Kidney (tissue), 22 donors: ENCODE data around the gene MVD. TPM values are rescaled to one million over a fixed set of nuclear protein-coding genes. Genes with fewer than 3 reads are reported as not detected.

Experiments
- DNase-seq, 5 donors: peaks; one replicate each; pipeline ENCODE4 v3.0.0-alpha.2; 2013 to 2020
- FAIRE-seq: peaks from 2 replicates; lab custom pipeline; 2012; peaks lifted over from hg19 to GRCh38; lab: Jason Lieb, UNC
- H3K27ac ChIP-seq, 2 donors: one replicate each; pipeline ENCODE4 v1.7.0; 2013; ENCODE audit warnings: low read depth in 2 of 2, low read length in 2 of 2, inconsistent platforms in 1 of 2
- H3K27me3 ChIP-seq: one replicate; pipeline ENCODE4 v1.7.1; 2013; ENCODE audit warnings: low read length, inconsistent platforms; ENCODE audit not compliant: control insufficient read depth, insufficient read depth
- H3K36me3 ChIP-seq, 3 donors: one replicate each; pipeline versions ENCODE4 v1.7.0 to v1.7.1; 2013; ENCODE audit warnings: low read length in 3 of 3, control low read depth in 1 of 3, inconsistent platforms in 1 of 3; ENCODE audit not compliant: insufficient read depth in 3 of 3, control insufficient read depth in 2 of 3
- H3K4me1 ChIP-seq, 3 donors: one replicate each; pipeline versions ENCODE4 v1.7.0 to v1.7.1; 2013; ENCODE audit warnings: low read length in 3 of 3, inconsistent platforms in 1 of 3, low read depth in 1 of 3; ENCODE audit not compliant: control insufficient read depth in 2 of 3, insufficient read depth in 2 of 3
- H3K4me3 ChIP-seq, 3 donors: one replicate each; pipeline versions ENCODE4 v1.7.0 to v1.8.1; 2013; ENCODE audit warnings: low read length in 3 of 3, control low read depth in 1 of 3, inconsistent platforms in 1 of 3
- H3K9ac ChIP-seq, 3 donors: one replicate each; pipeline versions ENCODE4 v1.7.0 to v1.7.1; 2013; ENCODE audit warnings: low read length in 3 of 3, control low read depth in 1 of 3, inconsistent platforms in 1 of 3
- H3K9me3 ChIP-seq, 3 donors: one replicate each; pipeline versions ENCODE4 v1.7.0 to v1.7.1; 2013; ENCODE audit warnings: low read length in 3 of 3, control low read depth in 1 of 3, inconsistent platforms in 1 of 3; ENCODE audit not compliant: control insufficient read depth in 2 of 3, insufficient read depth in 1 of 3
- intact Hi-C: fragments of 100-400 bp; cut with DNase I; formaldehyde crosslinking; loops from one replicate; pipeline ENCODE4 v1.11.1; 2022
- long read RNA-seq, 10 donors: library from polyadenylated mRNA in 1 of 10; unstranded in 1 of 10; transcript quantifications; one replicate each; pipeline ENCODE4 v2.0.0 and lab custom pipeline, GENCODE V29; 2021 to 2026
- polyA plus RNA-seq: library from polyadenylated mRNA; stranded (reverse); fragments of 350-450 nt; fragmentation: Illumina TruSeq; extraction: RNeasy Lipid Tissue Mini Kit (QIAGEN cat#74804); gene quantifications from one replicate; pipeline ENCODE4 v1.2.3, GENCODE V29; 2014; ENCODE audit warnings: low read depth, low replicate concordance; ENCODE audit not compliant: insufficient read depth
- total RNA-seq: library from RNA; stranded (reverse); fragmentation: NEBNext Ultra II Directional; extraction: Animal tissue kit (Norgen Biotek cat#: 25700); gene quantifications from one replicate; pipeline ENCODE4 v1.2.1, GENCODE V29; 2021
- TF ChIP-seq, protein P1 (sequence below): IDR thresholded peaks from 3 replicates; pipeline ENCODE4 v1.5.1; 2012; ENCODE audit warnings: mild to moderate bottlenecking, moderate library complexity, borderline replicate concordance; ENCODE audit not compliant: insufficient read depth; ENCODE audit errors: extremely low read depth
- donor health status: control.
- donor health status: control.
- donor health status: control.
- donor health status: control.
- donor health status: control.
- donor health status: DM: yes; HTN: yes; CAD: no.
- donor health status: Normal renal cell carcinoma (clear cell type).

MVD gene
- 35.4 TPM for total RNA-seq
- polyA plus RNA-seq, result 48.9 TPM
- long read RNA-seq, donor 1, partial matches to known transcripts, result 0 of 5 reads
- long read RNA-seq, donor 1, other reads (novel, unspliced or antisense), result 0 of 5 reads
- long read RNA-seq, donor 2, transcript MVD-201 (10 exons, 1,823 nt), result major isoform, 7 of 10 reads
- long read RNA-seq, donor 2, partial matches to known transcripts, result 0 of 10 reads
- long read RNA-seq, donor 2, other reads (novel, unspliced or antisense), result 0 of 10 reads
- long read RNA-seq, donor 3, transcript MVD-201 (10 exons, 1,823 nt), result major isoform, 5 of 6 reads
- long read RNA-seq, donor 3, partial matches to known transcripts, result 0 of 6 reads
- long read RNA-seq, donor 3, other reads (novel, unspliced or antisense), result 0 of 6 reads
- long read RNA-seq, donor 4, transcript MVD-201 (10 exons, 1,823 nt), result major isoform, 6 of 11 reads
- long read RNA-seq, donor 4, partial matches to known transcripts, result 0 of 11 reads
- long read RNA-seq, donor 4, other reads (novel, unspliced or antisense), result 0 of 11 reads
- long read RNA-seq, donor 5, result 0 reads
- long read RNA-seq, donor 6, partial matches to known transcripts, result 0 of 8 reads
- long read RNA-seq, donor 6, other reads (novel, unspliced or antisense), result 0 of 8 reads
- long read RNA-seq, donor 7, transcript MVD-201 (10 exons, 1,823 nt), result major isoform, 24 of 38 reads
- long read RNA-seq, donor 7, partial matches to known transcripts, result 1 of 38 reads
- long read RNA-seq, donor 7, other reads (novel, unspliced or antisense), result 9 of 38 reads
- long read RNA-seq, donor 8, transcript MVD-201 (10 exons, 1,823 nt), result major isoform, 7 of 11 reads
- long read RNA-seq, donor 8, partial matches to known transcripts, result 0 of 11 reads
- long read RNA-seq, donor 8, other reads (novel, unspliced or antisense), result 0 of 11 reads
- long read RNA-seq, donor 9, transcript MVD-201 (10 exons, 1,823 nt), result major isoform, 5 of 6 reads
- long read RNA-seq, donor 9, partial matches to known transcripts, result 0 of 6 reads
- long read RNA-seq, donor 9, other reads (novel, unspliced or antisense), result 0 of 6 reads
- long read RNA-seq, donor 10, partial matches to known transcripts, result 6 of 14 reads
- long read RNA-seq, donor 10, other reads (novel, unspliced or antisense), result 0 of 14 reads

GRCh38 chr16:88662843-88663606 is at the start of gene MVD:
TSS of gene MVD (minus strand) at chr16:88663091. CDS start at chr16:88663080, 11 bp downstream.
- peak; percentile 98 to 99 (median 99) for DNase-seq
- Histone ChIP-seq H3K9me3 (no peaks in the 10 kb centered on the region), H3K4me1 (peaks cover 0 to 4% (median 0%) of the 10 kb centered on the region in 3 donors), H3K9ac (peak within 1 kb of the TSS; percentile 44 to 85 (median 72)), H3K4me3 (peak within 1 kb of the TSS; percentile 66 to 82 (median 80)), H3K36me3 (no peaks in the 10 kb centered on the region), H3K27me3 (no peaks in the 10 kb centered on the region), H3K27ac (peak within 1 kb of the TSS; percentile 74 to 82)
- intact Hi-C loops, result no loop called here
- TF ChIP-seq, protein P1, sequence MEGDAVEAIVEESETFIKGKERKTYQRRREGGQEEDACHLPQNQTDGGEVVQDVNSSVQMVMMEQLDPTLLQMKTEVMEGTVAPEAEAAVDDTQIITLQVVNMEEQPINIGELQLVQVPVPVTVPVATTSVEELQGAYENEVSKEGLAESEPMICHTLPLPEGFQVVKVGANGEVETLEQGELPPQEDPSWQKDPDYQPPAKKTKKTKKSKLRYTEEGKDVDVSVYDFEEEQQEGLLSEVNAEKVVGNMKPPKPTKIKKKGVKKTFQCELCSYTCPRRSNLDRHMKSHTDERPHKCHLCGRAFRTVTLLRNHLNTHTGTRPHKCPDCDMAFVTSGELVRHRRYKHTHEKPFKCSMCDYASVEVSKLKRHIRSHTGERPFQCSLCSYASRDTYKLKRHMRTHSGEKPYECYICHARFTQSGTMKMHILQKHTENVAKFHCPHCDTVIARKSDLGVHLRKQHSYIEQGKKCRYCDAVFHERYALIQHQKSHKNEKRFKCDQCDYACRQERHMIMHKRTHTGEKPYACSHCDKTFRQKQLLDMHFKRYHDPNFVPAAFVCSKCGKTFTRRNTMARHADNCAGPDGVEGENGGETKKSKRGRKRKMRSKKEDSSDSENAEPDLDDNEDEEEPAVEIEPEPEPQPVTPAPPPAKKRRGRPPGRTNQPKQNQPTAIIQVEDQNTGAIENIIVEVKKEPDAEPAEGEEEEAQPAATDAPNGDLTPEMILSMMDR, result peak; percentile 4
- peak; percentile 77 for FAIRE-seq

DNA sequence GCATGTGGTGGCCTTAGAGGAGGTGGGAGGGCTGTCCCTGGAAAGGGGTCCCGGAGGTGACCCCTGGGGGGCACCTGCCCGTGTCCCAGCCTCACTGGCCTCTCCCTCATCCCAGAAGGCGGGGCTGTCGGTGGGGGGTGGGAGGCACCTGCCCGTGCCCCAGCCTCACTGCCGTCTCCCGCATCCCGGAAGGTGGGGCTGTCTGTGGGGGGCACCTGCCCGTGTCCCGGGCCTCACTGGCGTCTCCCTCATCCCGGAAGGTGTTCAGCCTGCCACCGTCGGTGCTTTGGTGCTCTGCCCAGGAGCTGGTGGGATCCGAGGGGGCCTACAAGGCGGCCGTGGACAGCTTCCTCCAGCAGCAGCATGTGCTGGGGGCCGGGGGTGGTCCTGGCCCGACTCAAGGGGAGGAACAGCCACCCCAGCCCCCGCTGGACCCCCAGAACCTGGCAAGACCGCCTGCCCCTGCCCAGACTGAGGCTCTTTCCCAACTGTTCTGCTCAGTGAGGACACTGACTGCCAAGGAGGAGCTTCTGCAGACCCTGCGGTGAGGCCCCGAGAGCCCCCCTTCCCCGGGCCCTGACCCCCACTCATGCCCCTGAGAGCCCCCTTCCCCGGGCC is 49.6 kb upstream of the MVD start:
- FAIRE-seq, result no peak
- Histone ChIP-seq H3K4me1 (peaks cover 0 to 4% (median 0%) of the 10 kb centered on the region in 3 donors), H3K27ac (no peak overlapping the region), H3K27me3 (no peaks in the 10 kb centered on the region), H3K36me3 (peaks cover 0 to 11% (median 6%) of the 10 kb centered on the region in 3 donors), H3K4me3 (no peak overlapping the region), H3K9me3 (no peaks in the 10 kb centered on the region), H3K9ac (no peak overlapping the region)
- DNase-seq, result no peak
- intact Hi-C loops, result no loop called here
- TF ChIP-seq, protein P1, result no peak

GRCh38 chr16:88711750-88712340 is 49.0 kb upstream of the MVD start:
- DNase-seq (no peak), FAIRE-seq (no peak)
- H3K4me3 ChIP-seq, result no peak overlapping the region
- H3K4me1 ChIP-seq, result peaks cover 0 to 9% (median 0%) of the 10 kb centered on the region in 3 donors
- no peak overlapping the region for H3K27ac ChIP-seq
- H3K9me3 ChIP-seq, result no peaks in the 10 kb centered on the region
- TF ChIP-seq, protein P1, result no peak
- H3K27me3 ChIP-seq, result no peaks in the 10 kb centered on the region
- H3K36me3 ChIP-seq, result peaks cover 0 to 5% (median 1%) of the 10 kb centered on the region in 3 donors
- intact Hi-C loops, result no loop called here
- no peak overlapping the region for H3K9ac ChIP-seq
